ENCODE measurements around the gene SLC44A2.
"Not testable (repeated sequence)": the region's sequence is repeated elsewhere in the genome, so short reads cannot be mapped to it uniquely, and the experiment has no call there.

The SLC44A2 gene

GRCh38 chr19:10653732-10654609 is 28.6 kb downstream of the SLC44A2 start, which contains the start of gene ILF3:
Gene ILF3 (plus strand): TSS chr19:10654346. CDS start chr19:10670606, 16,260 bp downstream.
- peak; percentile 100 for DNase-seq

GRCh38 chr19:10654610-10655456 is 29.5 kb downstream of the SLC44A2 start:
- DNase-seq: peak; percentile 83

GRCh38 chr19:10655457-10656312 is 30.3 kb downstream of the SLC44A2 start:
- DNase-seq: peak; percentile 71

- no peak for DNase-seq
Measured at GRCh38 chr19:10660346-10660745, 35.0 kb downstream of the SLC44A2 start.

- no peak for DNase-seq
Measured at GRCh38 chr19:10661946-10662345, 36.6 kb downstream of the SLC44A2 start.

GRCh38 chr19:10662384-10663251 is 37.3 kb downstream of the SLC44A2 start:
- DNase-seq: no peak

GRCh38 chr19:10663252-10663563 is 37.9 kb downstream of the SLC44A2 start:
- not testable (repeated sequence) for DNase-seq

GRCh38 chr19:10667867-10668266 is 42.5 kb downstream of the SLC44A2 start:
- DNase-seq: no peak

- no peak for DNase-seq
Measured at GRCh38 chr19:10669246-10669645, 43.9 kb downstream of the SLC44A2 start.

- no peak for DNase-seq
Measured at GRCh38 chr19:10670182-10670581, 44.8 kb downstream of the SLC44A2 start.

- DNase-seq: no peak
Measured at GRCh38 chr19:10670876-10671804, 45.8 kb downstream of the SLC44A2 start.

- DNase-seq: not testable (repeated sequence)
Measured at GRCh38 chr19:10671922-10672321, 46.6 kb downstream of the SLC44A2 start.

- DNase-seq: not testable (repeated sequence)
Measured at GRCh38 chr19:10675214-10675613, 49.9 kb downstream of the SLC44A2 start.

GRCh38 chr19:10677751-10678150 is 52.4 kb downstream of the SLC44A2 start:
- no peak for DNase-seq

GRCh38 chr19:10678813-10679212 is 53.5 kb downstream of the SLC44A2 start:
- no peak for DNase-seq

- no peak for DNase-seq
Measured at GRCh38 chr19:10679743-10680142, 54.4 kb downstream of the SLC44A2 start.

- DNase-seq: no peak
Measured at GRCh38 chr19:10680545-10681135, 55.3 kb downstream of the SLC44A2 start.

- no peak for DNase-seq
Measured at GRCh38 chr19:10681658-10682057, 56.3 kb downstream of the SLC44A2 start.

GRCh38 chr19:10682397-10683063 is 57.2 kb downstream of the SLC44A2 start:
- no peak for DNase-seq

GRCh38 chr19:10683064-10683426 is 57.7 kb downstream of the SLC44A2 start:
- no peak for DNase-seq

Measured in eye (tissue), 1 donor.